Stimulated activated memory B cell treated with anti-CD40 and anti-IgM and Interleukin-4, amounts not matched to agents 10 μg/mL and 1 μg/mL and 100 μg/mL, for 72 hours (primary cell): ENCODE data around the gene PDE8A.

Experiments
- ATAC-seq: fragments of 150-1000 bp; cut with Tn5 transposase; 2 replicates; pipeline ENCODE4 v1.10.0; 2021
- H3K27ac Mint-ChIP-seq: one replicate; pipeline ENCODE4 v1.8.0; 2022; ENCODE audit warnings: mild to moderate bottlenecking, mixed read lengths
- H3K27me3 Mint-ChIP-seq: one replicate; pipeline ENCODE4 v1.8.0; 2022; ENCODE audit warnings: mixed read lengths
- H3K36me3 Mint-ChIP-seq: one replicate; pipeline ENCODE4 v1.8.0; 2022; ENCODE audit warnings: mixed read lengths
- H3K4me1 Mint-ChIP-seq: one replicate; pipeline ENCODE4 v1.8.0; 2022; ENCODE audit warnings: mixed read lengths
- H3K4me3 Mint-ChIP-seq: one replicate; pipeline ENCODE4 v1.8.0; 2022; ENCODE audit warnings: mild to moderate bottlenecking, moderate library complexity, mixed read lengths
- H3K9me3 Mint-ChIP-seq: one replicate; pipeline ENCODE4 v1.8.0; 2022; ENCODE audit warnings: mixed read lengths

Gene PDE8A

DNA sequence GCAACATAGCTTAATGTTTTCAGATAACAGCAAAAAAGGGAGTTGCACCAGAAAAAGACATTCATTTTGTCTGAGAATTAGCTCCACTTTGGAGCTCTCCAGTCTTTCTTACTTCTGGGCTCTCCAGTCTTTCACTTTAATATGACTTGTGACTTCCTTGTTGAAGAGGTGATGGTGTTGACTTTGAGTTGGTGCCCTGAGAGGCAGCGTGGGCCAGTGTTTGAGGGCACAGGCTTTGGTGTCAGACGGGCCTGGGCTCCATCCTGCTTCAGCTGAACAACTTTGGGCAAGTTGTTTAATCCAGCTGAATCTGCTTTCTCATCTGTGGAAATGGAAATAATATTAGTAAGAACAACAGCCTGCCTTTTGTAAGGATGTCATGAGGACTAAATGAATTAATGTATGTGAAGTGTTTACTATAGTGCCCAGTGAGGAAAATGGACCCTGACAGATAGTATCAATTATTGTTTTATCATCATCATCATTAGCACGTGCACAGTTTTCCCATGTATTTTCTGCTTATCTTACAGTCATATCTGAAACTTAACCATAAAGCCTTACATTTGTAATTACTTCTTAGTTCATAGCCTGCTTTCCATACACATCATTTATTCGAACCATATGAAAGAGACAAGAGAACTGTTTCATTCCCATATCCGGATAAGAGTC, 108.4 kb downstream of the PDE8A start:
- H3K4me1 Mint-ChIP-seq, result no peaks in the 10 kb centered on the region
- no peak overlapping the region for H3K4me3 Mint-ChIP-seq
- no peaks in the 10 kb centered on the region for H3K9me3 Mint-ChIP-seq
- peaks cover 72% of the 10 kb centered on the region for H3K36me3 Mint-ChIP-seq
- H3K27me3 Mint-ChIP-seq, result no peaks in the 10 kb centered on the region
- ATAC-seq, result no peak
- no peak overlapping the region for H3K27ac Mint-ChIP-seq

DNA sequence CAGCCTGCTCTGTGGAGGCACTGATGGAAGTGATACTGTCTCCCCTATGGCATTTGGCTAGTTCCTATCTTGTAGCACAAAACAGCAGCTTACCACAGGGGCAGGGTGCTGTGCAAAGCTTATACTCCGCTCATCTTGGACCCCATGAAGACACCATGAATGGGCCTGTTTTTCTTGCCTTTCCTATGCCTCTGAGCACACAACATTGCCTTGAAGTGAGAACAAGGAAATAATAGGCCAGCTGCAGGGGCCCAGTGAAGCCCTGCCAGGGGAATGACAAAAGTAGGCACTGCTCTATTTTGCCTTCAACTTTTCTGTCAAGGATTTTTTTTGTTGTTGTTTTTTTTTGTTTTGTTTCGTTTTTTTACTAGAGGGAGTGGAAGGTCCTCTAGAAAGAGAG, 110.3 kb downstream of the PDE8A start:
- ATAC-seq, result no peak
- H3K4me1 Mint-ChIP-seq, result no peaks in the 10 kb centered on the region
- peaks cover 67% of the 10 kb centered on the region for H3K36me3 Mint-ChIP-seq
- H3K4me3 Mint-ChIP-seq, result no peak overlapping the region
- H3K27ac Mint-ChIP-seq, result no peak overlapping the region
- no peaks in the 10 kb centered on the region for H3K9me3 Mint-ChIP-seq
- no peaks in the 10 kb centered on the region for H3K27me3 Mint-ChIP-seq

DNA sequence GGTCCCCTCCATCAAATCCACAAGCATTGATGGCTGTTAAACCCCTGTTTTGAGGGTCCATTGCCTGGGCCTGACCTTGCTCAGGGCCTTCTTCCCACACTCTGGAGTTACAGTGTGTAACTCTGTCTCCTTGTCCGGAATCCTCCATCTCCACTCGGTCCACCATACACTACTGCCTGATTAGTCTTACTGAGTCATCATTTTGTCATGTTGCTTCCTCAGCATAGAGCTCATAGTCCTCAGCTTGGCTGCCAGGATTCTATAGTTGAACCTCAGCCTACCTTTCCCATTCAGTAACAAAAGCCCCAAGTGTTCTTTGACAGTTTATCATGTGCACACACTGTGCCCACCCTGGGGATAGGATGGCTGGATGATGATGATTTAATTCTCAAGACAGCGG, 113.0 kb downstream of the PDE8A start:
- H3K4me3 Mint-ChIP-seq, result no peak overlapping the region
- H3K27ac Mint-ChIP-seq, result no peak overlapping the region
- H3K9me3 Mint-ChIP-seq, result no peaks in the 10 kb centered on the region
- peaks cover 59% of the 10 kb centered on the region for H3K36me3 Mint-ChIP-seq
- no peak for ATAC-seq
- H3K27me3 Mint-ChIP-seq, result no peaks in the 10 kb centered on the region
- no peaks in the 10 kb centered on the region for H3K4me1 Mint-ChIP-seq

DNA sequence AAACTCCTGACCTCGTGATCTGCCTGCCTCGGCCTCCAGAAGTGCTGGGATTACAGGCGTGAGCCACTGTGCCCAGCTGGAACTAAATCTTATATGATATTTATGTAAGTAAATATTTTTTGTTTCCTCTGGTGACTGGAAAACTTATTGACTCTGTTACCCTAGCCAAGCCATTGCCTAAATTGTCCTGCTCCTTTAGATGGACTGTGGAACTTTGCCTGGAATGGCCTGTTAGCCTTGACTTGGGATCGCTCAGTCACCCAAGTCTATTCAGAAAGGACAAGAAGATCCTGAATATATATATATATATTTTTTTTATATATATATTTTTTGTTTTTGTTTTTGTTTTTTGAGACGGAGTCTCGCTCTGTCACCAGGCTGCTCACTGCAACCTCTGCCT, 113.9 kb downstream of the PDE8A start:
- no peak overlapping the region for H3K4me3 Mint-ChIP-seq
- H3K36me3 Mint-ChIP-seq, result peaks cover 50% of the 10 kb centered on the region
- ATAC-seq, result no peak
- no peaks in the 10 kb centered on the region for H3K9me3 Mint-ChIP-seq
- no peaks in the 10 kb centered on the region for H3K27me3 Mint-ChIP-seq
- H3K27ac Mint-ChIP-seq, result no peak overlapping the region
- no peaks in the 10 kb centered on the region for H3K4me1 Mint-ChIP-seq

DNA sequence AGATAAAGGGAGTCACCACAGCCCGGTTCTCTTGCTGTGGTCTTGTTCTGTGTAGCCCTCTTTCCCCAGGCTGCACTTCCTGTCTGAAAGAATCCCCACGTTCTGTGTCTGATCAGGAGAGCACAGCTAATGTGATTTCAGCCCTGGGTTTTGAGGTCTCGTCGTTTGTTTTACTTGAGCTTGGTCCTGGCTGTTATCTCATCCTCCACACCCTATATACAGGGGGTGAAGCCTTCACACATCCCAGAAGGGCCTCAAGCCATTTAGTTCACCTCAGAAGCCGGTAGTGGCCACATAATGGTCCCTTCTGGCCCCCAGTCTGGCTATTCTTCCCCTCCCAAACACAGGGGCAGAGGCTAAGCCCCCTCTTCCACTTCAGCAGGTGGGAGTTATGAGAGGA, 115.6 kb downstream of the PDE8A start:
- no peak overlapping the region for H3K4me3 Mint-ChIP-seq
- no peaks in the 10 kb centered on the region for H3K9me3 Mint-ChIP-seq
- no peaks in the 10 kb centered on the region for H3K4me1 Mint-ChIP-seq
- ATAC-seq, result no peak
- H3K36me3 Mint-ChIP-seq, result peaks cover 33% of the 10 kb centered on the region
- no peaks in the 10 kb centered on the region for H3K27me3 Mint-ChIP-seq
- no peak overlapping the region for H3K27ac Mint-ChIP-seq

DNA sequence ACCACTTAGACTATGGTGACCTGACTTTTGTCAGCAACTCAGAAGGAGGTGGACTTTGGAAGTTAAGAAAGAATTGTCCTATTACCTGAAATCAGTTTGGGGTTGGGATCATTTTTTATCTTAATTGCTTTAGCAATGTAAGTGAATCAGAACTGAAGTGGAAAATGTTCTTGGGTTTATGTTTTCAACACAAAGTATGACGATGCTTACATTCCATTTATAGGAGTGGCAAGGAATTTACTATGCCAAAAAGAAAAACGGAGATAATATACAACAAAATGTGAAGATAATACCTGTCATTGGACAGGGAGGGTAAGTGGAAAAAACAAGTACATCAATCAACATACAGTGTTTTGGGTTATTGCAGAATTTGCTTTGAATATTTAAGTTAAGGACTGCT, 116.1 kb downstream of the PDE8A start:
- H3K36me3 Mint-ChIP-seq, result peaks cover 30% of the 10 kb centered on the region
- no peak overlapping the region for H3K4me3 Mint-ChIP-seq
- no peak for ATAC-seq
- H3K4me1 Mint-ChIP-seq, result no peaks in the 10 kb centered on the region
- no peaks in the 10 kb centered on the region for H3K27me3 Mint-ChIP-seq
- no peaks in the 10 kb centered on the region for H3K9me3 Mint-ChIP-seq
- no peak overlapping the region for H3K27ac Mint-ChIP-seq

DNA sequence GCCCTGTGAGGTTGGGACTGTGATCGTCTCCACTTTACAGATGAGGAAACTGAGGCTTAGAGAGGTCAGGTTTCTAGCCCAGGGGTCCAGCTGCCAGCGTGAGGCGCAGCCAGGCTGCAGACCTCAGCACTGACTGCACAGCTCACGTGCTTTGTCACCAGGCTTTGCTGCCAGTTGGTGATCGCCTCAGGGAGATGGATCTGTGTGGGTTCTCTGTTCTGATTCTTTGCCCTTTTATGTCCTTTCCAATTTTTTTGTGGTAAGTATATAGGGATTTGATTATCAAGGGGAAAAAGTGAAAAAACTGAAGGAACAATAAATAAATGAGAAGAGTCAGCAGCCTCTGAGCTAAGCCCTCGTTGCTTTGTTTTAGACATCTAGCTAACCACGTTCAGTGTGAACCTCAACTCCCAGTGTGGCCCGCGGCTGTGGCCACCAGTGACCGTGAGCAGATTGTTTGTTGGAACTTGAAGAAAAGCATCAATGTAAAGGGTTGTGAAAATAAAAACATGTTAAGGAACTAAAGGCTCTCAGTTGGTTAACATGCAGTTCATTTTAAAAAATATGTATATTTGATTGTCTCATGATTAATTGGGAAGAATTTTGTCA, 117.6 kb downstream of the PDE8A start:
- ATAC-seq, result no peak
- peaks cover 18% of the 10 kb centered on the region for H3K36me3 Mint-ChIP-seq
- H3K27ac Mint-ChIP-seq, result no peak overlapping the region
- no peak overlapping the region for H3K4me3 Mint-ChIP-seq
- H3K4me1 Mint-ChIP-seq, result no peaks in the 10 kb centered on the region
- H3K27me3 Mint-ChIP-seq, result no peaks in the 10 kb centered on the region
- no peaks in the 10 kb centered on the region for H3K9me3 Mint-ChIP-seq

DNA sequence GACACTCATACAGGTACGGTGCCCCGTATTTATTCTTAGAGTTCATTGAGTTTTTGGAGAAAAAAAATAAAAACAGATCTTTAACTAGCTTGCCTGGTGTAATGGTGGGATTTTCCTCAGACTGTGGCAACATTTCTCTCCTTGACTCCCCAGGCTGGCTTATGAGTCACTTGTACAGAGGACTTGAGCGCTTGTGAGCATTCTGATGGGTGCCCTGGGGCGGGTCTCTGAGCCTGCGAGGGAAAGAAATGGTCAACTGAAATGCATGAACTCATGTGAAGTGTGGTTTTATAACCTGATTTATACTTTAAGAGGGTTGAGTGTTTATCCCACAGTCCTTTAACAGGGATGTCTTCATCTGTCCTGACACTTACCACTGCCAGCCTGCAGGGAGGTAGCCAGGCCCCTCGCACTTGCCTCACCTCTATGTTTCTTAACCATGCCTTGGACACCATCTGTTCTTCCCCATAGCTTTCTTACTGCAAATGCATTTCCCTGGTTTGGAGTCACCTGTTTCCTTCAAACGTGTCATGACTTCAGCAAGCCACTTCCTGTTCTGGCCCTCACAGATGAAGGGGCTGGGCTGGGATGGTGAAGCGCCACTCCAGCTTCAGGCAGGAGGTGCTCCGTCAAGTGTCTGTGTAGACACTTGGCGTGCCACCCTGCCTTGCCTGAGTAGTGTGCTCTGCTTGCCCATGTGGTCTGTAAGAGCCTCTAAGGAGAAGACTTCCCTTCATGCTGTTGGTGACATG, 118.7 kb downstream of the PDE8A start:
- Mint-ChIP-seq H3K4me3 (no peak overlapping the region), H3K36me3 (peaks cover 20% of the 10 kb centered on the region), H3K27me3 (no peaks in the 10 kb centered on the region), H3K4me1 (no peaks in the 10 kb centered on the region), H3K27ac (no peak overlapping the region), H3K9me3 (no peaks in the 10 kb centered on the region)
- ATAC-seq, result no peak

DNA sequence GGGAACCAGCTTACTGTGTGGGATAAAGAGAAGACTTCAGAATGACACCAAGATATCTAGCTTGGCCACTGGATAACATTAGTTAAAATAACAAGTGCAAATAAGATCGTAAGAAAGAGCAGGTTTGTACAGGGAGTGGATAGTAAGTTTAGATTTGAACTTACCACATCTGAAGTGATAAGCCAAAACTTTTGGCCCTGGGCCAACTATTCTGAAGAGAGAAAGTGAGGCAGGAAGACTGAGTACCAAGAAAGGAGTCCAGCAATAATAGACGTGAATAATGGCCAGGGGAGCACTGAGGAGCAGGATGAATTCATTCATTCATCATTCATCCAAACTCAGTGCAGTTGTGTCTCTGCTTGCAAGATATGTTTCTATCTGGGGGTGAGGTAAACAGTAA, 122.9 kb downstream of the PDE8A start:
- no peaks in the 10 kb centered on the region for H3K27me3 Mint-ChIP-seq
- no peak overlapping the region for H3K4me3 Mint-ChIP-seq
- H3K4me1 Mint-ChIP-seq, result no peaks in the 10 kb centered on the region
- no peak for ATAC-seq
- H3K9me3 Mint-ChIP-seq, result no peaks in the 10 kb centered on the region
- peaks cover 20% of the 10 kb centered on the region for H3K36me3 Mint-ChIP-seq
- no peak overlapping the region for H3K27ac Mint-ChIP-seq

DNA sequence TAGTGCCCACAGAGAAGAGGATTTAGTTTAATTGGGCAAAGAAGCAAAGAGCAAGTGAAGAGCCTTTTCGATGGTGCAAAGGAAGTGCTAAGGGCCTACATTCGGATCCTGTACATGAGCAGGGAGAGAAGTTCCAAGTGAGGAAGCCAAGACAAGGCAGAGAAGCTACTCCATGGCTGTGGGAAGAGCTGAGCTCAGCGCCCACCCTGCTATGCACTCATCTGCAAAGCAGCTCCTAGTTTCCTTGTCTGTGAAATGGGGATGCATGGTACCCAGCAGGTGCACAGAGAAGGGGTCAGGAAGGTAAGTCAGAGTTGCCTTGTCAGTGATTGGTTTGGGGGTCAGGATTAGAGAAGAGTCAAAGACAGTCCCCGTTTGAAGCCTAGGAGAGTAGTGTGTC, 126.5 kb downstream of the PDE8A start:
- H3K4me1 Mint-ChIP-seq, result no peaks in the 10 kb centered on the region
- no peaks in the 10 kb centered on the region for H3K9me3 Mint-ChIP-seq
- H3K27me3 Mint-ChIP-seq, result no peaks in the 10 kb centered on the region
- no peak for ATAC-seq
- H3K4me3 Mint-ChIP-seq, result no peak overlapping the region
- peaks cover 23% of the 10 kb centered on the region for H3K36me3 Mint-ChIP-seq
- no peak overlapping the region for H3K27ac Mint-ChIP-seq

DNA sequence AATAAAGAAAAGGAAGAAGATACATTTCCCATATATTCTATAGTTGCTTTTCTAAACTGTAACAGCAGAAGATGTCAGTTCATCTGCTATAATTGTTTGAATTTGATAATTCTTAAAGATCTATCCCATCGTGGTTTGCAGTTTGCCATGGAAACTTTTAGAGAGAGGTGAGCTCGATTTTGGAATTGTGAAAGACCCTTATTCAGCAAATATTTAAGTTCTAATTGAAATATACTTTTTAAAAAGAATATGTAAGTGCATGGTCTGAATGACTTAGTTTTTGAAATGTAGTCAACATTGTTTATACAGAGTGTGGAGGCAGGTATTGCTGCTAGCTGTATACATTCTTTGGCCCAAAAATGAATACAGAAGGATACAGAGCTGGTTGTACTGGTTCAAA, 127.7 kb downstream of the PDE8A start:
- no peaks in the 10 kb centered on the region for H3K27me3 Mint-ChIP-seq
- no peak for ATAC-seq
- peaks cover 30% of the 10 kb centered on the region for H3K36me3 Mint-ChIP-seq
- H3K4me1 Mint-ChIP-seq, result no peaks in the 10 kb centered on the region
- H3K27ac Mint-ChIP-seq, result no peak overlapping the region
- no peak overlapping the region for H3K4me3 Mint-ChIP-seq
- no peaks in the 10 kb centered on the region for H3K9me3 Mint-ChIP-seq

DNA sequence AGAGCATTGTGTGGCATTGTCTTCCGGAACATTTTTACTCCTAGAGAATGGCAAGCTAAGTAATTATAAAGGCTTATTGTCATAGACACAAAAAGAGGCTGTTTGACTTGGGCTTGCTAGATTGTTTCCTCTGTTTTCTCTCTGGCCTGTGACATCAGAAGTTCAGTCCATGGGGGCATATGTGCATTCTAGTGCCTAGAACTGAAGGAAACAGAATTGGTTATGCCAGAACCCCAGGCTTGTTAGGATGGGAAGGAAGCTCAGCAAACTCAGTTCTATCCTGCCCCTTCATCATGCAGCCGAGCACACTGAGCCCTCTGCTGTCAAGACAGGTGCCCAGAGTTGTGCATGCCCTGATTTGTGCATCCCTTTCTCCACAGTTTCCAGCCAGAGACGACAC, 131.3 kb downstream of the PDE8A start:
- no peak for ATAC-seq
- Mint-ChIP-seq H3K4me1 (peaks cover 10% of the 10 kb centered on the region), H3K4me3 (no peak overlapping the region), H3K9me3 (no peaks in the 10 kb centered on the region), H3K36me3 (peaks cover 55% of the 10 kb centered on the region), H3K27ac (no peak overlapping the region), H3K27me3 (no peaks in the 10 kb centered on the region)

DNA sequence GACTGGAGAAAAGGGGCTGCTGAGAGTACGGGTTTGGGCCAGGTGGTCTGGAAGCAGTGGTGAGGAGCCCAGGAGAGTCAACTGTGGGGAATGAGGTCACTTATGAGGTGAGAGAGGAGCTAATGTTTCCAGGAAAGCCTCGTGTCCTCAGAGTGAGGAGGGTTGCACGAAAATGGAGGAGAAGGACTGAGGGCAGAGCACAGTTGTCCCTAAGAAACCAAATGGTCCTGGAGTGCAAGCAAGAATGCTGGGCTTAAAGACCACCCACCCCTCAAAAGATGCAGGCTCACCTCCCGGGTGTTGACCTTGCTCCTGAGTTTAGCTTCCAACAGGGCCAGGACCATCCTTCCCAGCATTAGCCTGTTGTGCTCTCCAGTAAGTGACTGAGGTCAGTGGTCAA, 133.2 kb downstream of the PDE8A start:
- Mint-ChIP-seq H3K27me3 (no peaks in the 10 kb centered on the region), H3K27ac (no peak overlapping the region), H3K4me1 (peaks cover 10% of the 10 kb centered on the region), H3K36me3 (peaks cover 56% of the 10 kb centered on the region), H3K4me3 (no peak overlapping the region), H3K9me3 (no peaks in the 10 kb centered on the region)
- ATAC-seq, result no peak

DNA sequence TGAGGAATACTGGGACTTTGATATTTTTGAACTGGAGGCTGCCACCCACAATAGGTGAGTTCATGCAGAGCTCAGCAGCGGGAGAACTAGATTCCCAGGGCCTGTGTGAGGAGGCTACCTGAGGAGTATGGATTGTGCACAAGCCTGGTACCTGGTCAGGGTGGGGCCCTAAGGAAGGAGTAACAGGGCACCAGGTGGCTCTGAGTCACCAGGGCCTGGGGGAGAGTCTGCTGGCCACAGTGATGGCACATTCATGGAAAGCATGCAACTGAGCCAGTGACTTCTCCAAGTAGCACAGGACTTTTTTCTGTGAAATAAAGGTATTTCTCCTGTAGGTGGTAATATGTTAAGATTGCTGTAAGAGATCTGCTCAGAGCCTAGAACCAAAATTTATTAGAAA, 134.4 kb downstream of the PDE8A start:
- Mint-ChIP-seq H3K36me3 (peaks cover 64% of the 10 kb centered on the region), H3K4me3 (no peak overlapping the region), H3K27me3 (no peaks in the 10 kb centered on the region), H3K9me3 (no peaks in the 10 kb centered on the region), H3K27ac (peak overlapping the region; percentile 57), H3K4me1 (peaks cover 10% of the 10 kb centered on the region)
- ATAC-seq, result no peak

DNA sequence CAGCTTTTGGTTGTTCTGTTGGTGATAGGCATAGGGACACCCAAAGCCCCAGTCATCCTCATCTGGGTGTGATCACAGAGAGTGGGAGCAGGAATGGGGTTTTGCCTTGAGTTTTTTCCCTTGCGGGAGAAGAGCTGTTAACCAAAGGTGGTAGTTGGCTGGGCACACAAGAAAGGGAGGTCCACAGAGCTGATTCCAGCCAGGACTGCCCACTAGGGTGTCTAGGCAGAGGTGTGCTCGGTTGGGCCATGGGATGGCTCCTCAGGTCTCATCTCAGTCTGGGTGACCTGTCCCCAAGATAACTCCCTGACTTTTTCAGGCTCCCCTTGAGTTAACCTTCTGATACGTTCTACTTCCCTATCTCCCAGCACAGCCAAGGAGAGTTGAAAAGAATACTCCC, 134.8 kb downstream of the PDE8A start:
- no peak overlapping the region for H3K4me3 Mint-ChIP-seq
- H3K27ac Mint-ChIP-seq, result peak overlapping the region; percentile 57
- peaks cover 10% of the 10 kb centered on the region for H3K4me1 Mint-ChIP-seq
- peaks cover 65% of the 10 kb centered on the region for H3K36me3 Mint-ChIP-seq
- ATAC-seq, result peak; percentile 54
- H3K27me3 Mint-ChIP-seq, result no peaks in the 10 kb centered on the region
- no peaks in the 10 kb centered on the region for H3K9me3 Mint-ChIP-seq
